ENCODE measurements around the gene CHD2.

Gene CHD2

GRCh38 chr15:93063262-93063671 is 163.1 kb downstream of the CHD2 start:
- no peak for DNase-seq (ENCODE audit: low read depth)
- no peak for TF ChIP-seq CTCF (IDR thresholded peaks at IDR 0.05; ENCODE audit: control insufficient read depth, insufficient read depth, low read depth, low read length, missing control alignments)
- no peak overlapping the region for H3K4me3 ChIP-seq (ENCODE audit: control insufficient read depth, low read depth, low read length)

- TF ChIP-seq CTCF (IDR thresholded peaks at IDR 0.05; ENCODE audit: control insufficient read depth, insufficient read depth, low read depth, low read length, missing control alignments): no peak
- H3K4me3 ChIP-seq (ENCODE audit: control insufficient read depth, low read depth, low read length): no peak overlapping the region
- no peak for DNase-seq (ENCODE audit: low read depth)
These were observed 163.9 kb downstream of the CHD2 start for GRCh38 chr15:93063796-93064690.

GRCh38 chr15:93065641-93066045 is 165.5 kb downstream of the CHD2 start:
- no peak for DNase-seq (ENCODE audit: low read depth)
- no peak overlapping the region for H3K4me3 ChIP-seq (ENCODE audit: control insufficient read depth, low read depth, low read length)
- TF ChIP-seq CTCF (IDR thresholded peaks at IDR 0.05; ENCODE audit: control insufficient read depth, insufficient read depth, low read depth, low read length, missing control alignments): no peak

- no peak overlapping the region for H3K4me3 ChIP-seq (ENCODE audit: control insufficient read depth, low read depth, low read length)
- no peak for DNase-seq (ENCODE audit: low read depth)
- no peak for TF ChIP-seq CTCF (IDR thresholded peaks at IDR 0.05; ENCODE audit: control insufficient read depth, insufficient read depth, low read depth, low read length, missing control alignments)
These were observed 166.1 kb downstream of the CHD2 start for GRCh38 chr15:93066224-93066681.

- no peak for DNase-seq (ENCODE audit: low read depth)
- no peak for TF ChIP-seq CTCF (IDR thresholded peaks at IDR 0.05; ENCODE audit: control insufficient read depth, insufficient read depth, low read depth, low read length, missing control alignments)
- no peak overlapping the region for H3K4me3 ChIP-seq (ENCODE audit: control insufficient read depth, low read depth, low read length)
These were observed 166.9 kb downstream of the CHD2 start for GRCh38 chr15:93066834-93067648.

- TF ChIP-seq CTCF (IDR thresholded peaks at IDR 0.05; ENCODE audit: control insufficient read depth, insufficient read depth, low read depth, low read length, missing control alignments): no peak
- no peak overlapping the region for H3K4me3 ChIP-seq (ENCODE audit: control insufficient read depth, low read depth, low read length)
- DNase-seq (ENCODE audit: low read depth): no peak
These were observed 167.5 kb downstream of the CHD2 start for GRCh38 chr15:93067649-93068085.
